Stomach smooth muscle (tissue), 2 donors: ENCODE measurements around the gene MGAT4A.
"Not testable (repeated sequence)": the region's sequence is repeated elsewhere in the genome, so short reads cannot be mapped to it uniquely, and the experiment has no call there.

Source experiments
- H3K27ac ChIP-seq: one replicate; pipeline ENCODE4 v1.7.0; 2013; ENCODE audit warnings: mild to moderate bottlenecking, low read length, inconsistent platforms
- H3K27me3 ChIP-seq, 2 donors: one replicate each; pipeline ENCODE4 v1.7.0; 2013; ENCODE audit warnings: low read length in 2 of 2; ENCODE audit not compliant: insufficient read depth in 2 of 2, control insufficient read depth in 1 of 2
- H3K36me3 ChIP-seq, 2 donors: one replicate each; pipeline ENCODE4 v1.7.0; 2013; ENCODE audit warnings: low read length in 2 of 2; ENCODE audit not compliant: control insufficient read depth in 2 of 2, insufficient read depth in 2 of 2
- H3K4me1 ChIP-seq: one replicate; pipeline ENCODE4 v1.7.0; 2013; ENCODE audit warnings: low read length; ENCODE audit not compliant: control insufficient read depth, insufficient read depth
- H3K4me3 ChIP-seq, 2 donors: one replicate each; pipeline ENCODE4 v1.7.0; 2013; ENCODE audit warnings: low read length in 2 of 2
- H3K9ac ChIP-seq, 2 donors: one replicate each; pipeline ENCODE4 v1.7.0; 2013; ENCODE audit warnings: low read length in 2 of 2, mild to moderate bottlenecking in 1 of 2
- H3K9me3 ChIP-seq, 2 donors: one replicate each; pipeline ENCODE4 v1.7.0; 2013; ENCODE audit warnings: low read length in 2 of 2; ENCODE audit not compliant: control insufficient read depth in 2 of 2
- donor health status: healthy.
- donor health status: Pancreatic carcinoma.

MGAT4A gene

DNA sequence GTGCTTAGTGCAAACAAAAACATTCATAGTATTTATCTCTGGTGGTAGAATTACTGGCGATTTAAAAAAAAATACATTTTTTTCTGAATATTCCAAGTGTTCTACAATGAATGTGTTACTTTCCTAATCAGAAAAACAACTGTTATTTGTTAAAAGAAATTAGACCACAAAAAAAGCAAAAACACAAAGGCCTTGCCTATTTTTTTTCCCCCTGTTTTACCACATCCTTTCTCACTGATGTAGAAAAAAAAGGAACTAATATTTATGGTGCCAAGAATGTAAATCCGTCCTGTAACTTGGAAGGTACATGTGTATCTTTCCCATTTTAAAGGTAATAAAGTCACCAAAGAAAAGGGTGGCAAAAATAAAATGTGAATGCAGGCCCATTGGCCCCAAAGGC is 28.4 kb upstream of the MGAT4A start:
- no peak overlapping the region for H3K27ac ChIP-seq
- no peak overlapping the region for H3K9ac ChIP-seq
- H3K4me3 ChIP-seq, result no peak overlapping the region
- H3K36me3 ChIP-seq, result no peaks in the 10 kb centered on the region
- H3K4me1 ChIP-seq, result peaks cover 5% of the 10 kb centered on the region
- H3K27me3 ChIP-seq, result no peaks in the 10 kb centered on the region
- H3K9me3 ChIP-seq, result no peaks in the 10 kb centered on the region

DNA sequence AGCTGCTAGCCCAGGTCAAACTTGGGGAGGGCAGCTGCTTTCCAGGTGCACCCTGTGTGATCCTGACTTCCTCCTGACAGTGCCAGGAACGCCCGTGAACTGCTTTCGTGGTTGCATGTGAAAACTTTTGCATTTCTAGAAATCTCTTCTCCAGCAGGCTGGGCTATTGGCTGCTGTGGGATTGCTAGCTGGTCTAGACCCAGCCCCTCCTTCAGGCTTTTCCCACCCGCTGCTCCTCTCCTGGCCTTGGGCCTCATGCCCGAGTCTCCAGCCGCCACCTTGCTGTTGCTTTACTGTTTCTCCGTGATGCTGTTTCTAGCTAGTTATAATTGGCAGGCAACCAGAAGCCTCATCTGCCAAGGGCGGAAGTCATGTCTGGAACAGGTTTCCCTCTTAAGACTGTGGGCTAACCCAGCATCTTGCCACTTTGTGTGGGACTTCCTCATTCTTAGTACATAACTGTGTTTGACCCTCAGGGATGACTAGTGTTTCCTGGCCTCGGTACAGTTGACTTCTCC is 27.0 kb upstream of the MGAT4A start:
- H3K4me3 ChIP-seq, result peak overlapping the region in 1 of 2 donors; percentile 48
- H3K27ac ChIP-seq, result no peak overlapping the region
- H3K9me3 ChIP-seq, result no peaks in the 10 kb centered on the region
- H3K9ac ChIP-seq, result no peak overlapping the region
- no peaks in the 10 kb centered on the region for H3K27me3 ChIP-seq
- H3K36me3 ChIP-seq, result no peaks in the 10 kb centered on the region
- H3K4me1 ChIP-seq, result peaks cover 5% of the 10 kb centered on the region

DNA sequence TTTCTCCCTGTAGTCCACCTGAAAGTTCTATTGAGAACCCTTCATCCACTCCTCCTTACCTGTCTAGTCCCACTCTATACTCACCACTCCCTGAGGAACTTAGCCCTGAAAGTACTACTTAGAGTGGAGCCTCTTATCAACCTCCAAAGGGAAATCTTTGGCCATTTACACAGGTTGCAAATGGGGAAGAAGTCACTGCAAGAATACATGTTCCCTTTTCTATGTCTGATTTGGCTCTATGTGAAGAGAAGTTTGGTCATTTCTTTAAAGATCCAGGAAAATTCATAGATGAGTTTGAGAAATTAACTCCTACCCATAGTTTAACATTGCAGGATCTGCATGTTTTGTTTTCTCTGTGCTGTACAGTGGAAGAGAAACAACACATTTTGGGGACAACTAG is 22.9 kb upstream of the MGAT4A start:
- no peak overlapping the region for H3K9ac ChIP-seq
- no peaks in the 10 kb centered on the region for H3K27me3 ChIP-seq
- H3K4me1 ChIP-seq, result peaks cover 5% of the 10 kb centered on the region
- no peaks in the 10 kb centered on the region for H3K36me3 ChIP-seq
- H3K4me3 ChIP-seq, result no peak overlapping the region
- H3K9me3 ChIP-seq, result no peaks in the 10 kb centered on the region
- H3K27ac ChIP-seq, result no peak overlapping the region

DNA sequence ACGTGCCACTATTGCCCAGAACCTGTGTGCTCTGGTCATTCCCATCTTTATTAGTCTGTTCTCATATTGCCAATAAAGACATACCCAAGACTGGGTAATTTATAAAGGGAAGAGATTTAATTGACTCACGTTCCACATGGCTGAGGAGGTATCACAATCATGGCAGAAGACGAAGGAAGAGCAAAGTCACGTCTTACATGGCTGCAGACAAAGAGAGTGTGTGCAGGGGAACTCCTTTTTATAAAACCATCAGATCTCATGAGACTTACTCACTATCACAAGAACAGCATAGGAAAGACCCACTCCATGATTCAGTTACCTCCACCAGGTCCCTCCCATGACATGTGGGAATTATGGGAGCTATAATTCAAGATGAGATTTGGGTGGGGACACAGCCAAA is 21.8 kb upstream of the MGAT4A start:
- H3K27me3 ChIP-seq, H3K36me3 ChIP-seq, H3K4me3 ChIP-seq, H3K9me3 ChIP-seq, H3K4me1 ChIP-seq, H3K9ac ChIP-seq, H3K27ac ChIP-seq: not testable (repeated sequence)

DNA sequence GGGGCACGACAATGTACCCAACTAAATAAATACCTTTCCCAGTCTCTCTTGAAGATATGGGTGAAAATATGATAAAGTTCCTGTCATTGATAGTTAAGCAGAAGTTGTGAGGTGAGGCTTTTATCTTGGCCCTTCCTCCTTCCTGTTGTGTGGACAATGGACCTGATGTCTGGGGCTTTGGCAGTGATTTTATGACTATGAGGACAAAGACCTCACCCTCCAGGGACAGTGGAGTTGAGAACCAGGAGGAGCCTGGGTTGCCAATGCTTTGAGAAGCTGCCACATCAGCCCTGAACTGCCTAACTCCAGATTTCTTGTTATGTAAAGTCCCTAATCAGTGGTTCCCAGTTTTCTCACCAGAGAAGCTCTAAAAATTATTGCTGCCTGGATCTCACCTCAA is 20.8 kb upstream of the MGAT4A start:
- Histone ChIP-seq H3K4me3 (no peak overlapping the region), H3K9ac (no peak overlapping the region), H3K27ac (no peak overlapping the region), H3K9me3 (no peaks in the 10 kb centered on the region), H3K36me3 (no peaks in the 10 kb centered on the region), H3K4me1 (no peaks in the 10 kb centered on the region), H3K27me3 (no peaks in the 10 kb centered on the region)

DNA sequence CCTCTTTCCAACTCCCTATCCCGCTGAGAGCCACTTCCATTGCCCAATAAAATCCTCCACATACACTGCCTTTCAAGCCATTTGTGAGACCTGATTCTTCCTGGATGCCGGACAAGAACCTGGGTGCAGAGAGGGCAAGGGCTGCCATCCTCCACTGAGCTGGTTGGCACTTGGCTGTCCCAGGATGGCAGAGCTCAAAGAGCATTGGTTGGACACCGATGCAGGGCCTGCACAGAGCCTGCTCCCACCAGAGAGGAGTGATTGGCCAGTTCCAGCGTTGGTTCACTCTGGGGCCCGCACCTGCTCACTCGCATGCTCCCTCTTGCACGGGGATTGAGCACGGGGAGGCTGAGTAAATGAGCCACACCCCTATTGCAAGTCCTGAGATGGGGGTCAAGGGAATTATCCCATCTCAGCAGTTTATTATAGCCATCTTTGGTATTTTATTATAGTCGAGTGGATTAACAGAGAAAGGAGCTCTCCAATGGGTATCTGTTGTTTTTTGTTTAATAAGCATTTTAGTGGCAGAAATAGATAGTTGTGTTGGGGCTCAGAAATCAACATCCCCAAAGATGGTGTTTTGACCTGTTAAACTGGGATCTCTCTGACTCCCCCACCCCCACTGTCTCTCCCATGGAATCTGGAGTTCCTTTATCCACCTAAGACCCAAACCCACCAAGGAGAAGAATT is 19.8 kb upstream of the MGAT4A start:
- no peaks in the 10 kb centered on the region for H3K9me3 ChIP-seq
- H3K27ac ChIP-seq, result no peak overlapping the region
- no peaks in the 10 kb centered on the region for H3K4me1 ChIP-seq
- no peaks in the 10 kb centered on the region for H3K27me3 ChIP-seq
- no peak overlapping the region for H3K9ac ChIP-seq
- H3K4me3 ChIP-seq, result no peak overlapping the region
- H3K36me3 ChIP-seq, result no peaks in the 10 kb centered on the region

DNA sequence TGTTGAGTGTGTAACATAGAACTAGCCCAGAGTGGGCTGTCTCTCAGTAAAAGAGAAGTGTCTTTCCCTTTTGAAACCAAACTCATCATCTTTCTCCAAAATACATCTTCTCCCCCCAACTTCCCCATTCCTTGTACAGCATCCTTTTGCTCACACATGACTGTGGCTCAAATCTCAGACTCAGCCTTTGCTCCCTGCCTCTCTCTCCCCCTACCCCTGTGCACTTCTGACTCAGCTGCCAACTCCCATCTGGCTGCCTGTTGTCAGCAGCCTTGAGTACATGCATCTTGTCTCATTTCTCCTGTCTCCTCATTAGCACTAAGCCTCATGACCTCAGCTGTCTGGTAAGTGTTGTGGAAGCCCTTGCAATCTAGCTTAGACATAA is 18.1 kb upstream of the MGAT4A start:
- Histone ChIP-seq H3K4me1 (no peaks in the 10 kb centered on the region), H3K27me3 (no peaks in the 10 kb centered on the region), H3K36me3 (no peaks in the 10 kb centered on the region), H3K27ac (no peak overlapping the region), H3K9ac (no peak overlapping the region), H3K4me3 (no peak overlapping the region), H3K9me3 (no peaks in the 10 kb centered on the region)

DNA sequence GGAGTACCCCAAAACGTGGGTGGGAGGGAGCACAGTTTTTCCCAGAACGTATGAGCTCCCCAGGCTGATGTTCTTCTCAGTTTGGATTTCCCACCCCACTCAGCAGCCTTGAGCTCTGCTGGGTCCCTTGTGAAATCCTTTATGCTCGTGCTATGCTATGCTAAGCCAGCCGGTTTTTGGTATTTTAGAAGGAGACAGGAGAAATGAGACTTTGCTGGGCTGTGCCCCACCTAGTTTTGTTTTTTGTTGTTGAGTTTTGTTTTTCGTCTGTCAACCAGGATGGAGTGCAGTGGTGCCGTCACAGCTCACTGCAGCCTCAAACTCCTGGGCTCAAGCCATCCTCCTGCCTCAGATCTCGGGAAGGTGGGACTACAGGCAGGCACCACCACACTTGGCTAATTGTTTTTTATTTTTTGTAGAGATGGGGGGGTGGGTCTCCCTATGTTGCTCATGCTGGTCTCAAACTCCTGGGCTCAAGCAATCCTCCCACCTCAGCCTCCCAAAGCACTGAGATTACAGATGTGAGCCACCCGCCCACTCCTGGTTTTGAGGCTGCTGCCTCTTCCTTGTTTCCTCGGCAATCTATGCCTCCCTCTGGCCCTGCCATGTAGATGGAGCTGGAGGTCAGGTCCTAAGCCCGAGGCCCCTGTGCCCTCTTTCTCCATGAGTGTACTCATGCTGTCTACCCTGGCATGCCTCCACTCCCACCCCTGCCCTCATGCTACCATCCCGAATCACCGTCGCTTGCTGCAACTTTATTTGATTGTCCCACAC is 17.5 kb upstream of the MGAT4A start:
- Histone ChIP-seq H3K4me1 (no peaks in the 10 kb centered on the region), H3K9me3 (no peaks in the 10 kb centered on the region), H3K4me3 (no peak overlapping the region), H3K27ac (no peak overlapping the region), H3K36me3 (no peaks in the 10 kb centered on the region), H3K9ac (no peak overlapping the region), H3K27me3 (no peaks in the 10 kb centered on the region)

DNA sequence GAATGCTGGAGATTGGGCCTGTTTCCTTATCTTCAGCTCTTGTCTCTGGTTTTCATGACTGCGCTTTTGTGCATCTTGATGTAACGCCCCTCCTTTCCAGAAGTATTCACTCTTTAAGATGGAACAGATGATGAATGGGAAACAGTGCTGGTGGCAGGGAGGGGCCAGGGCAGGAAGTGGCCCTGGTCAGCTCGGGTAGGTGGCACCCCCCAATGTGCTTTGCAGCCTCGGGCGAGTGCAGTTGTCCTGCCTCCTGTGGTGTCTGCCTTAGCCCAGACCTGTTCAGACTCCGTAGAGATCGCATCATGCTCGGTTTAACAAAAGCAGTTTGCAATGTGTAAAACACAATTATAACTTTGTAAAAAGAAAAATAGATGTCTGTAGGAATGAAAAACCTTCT is 17.0 kb upstream of the MGAT4A start:
- Histone ChIP-seq H3K9me3 (no peaks in the 10 kb centered on the region), H3K36me3 (no peaks in the 10 kb centered on the region), H3K27ac (no peak overlapping the region), H3K9ac (no peak overlapping the region), H3K4me3 (no peak overlapping the region), H3K27me3 (no peaks in the 10 kb centered on the region), H3K4me1 (no peaks in the 10 kb centered on the region)

DNA sequence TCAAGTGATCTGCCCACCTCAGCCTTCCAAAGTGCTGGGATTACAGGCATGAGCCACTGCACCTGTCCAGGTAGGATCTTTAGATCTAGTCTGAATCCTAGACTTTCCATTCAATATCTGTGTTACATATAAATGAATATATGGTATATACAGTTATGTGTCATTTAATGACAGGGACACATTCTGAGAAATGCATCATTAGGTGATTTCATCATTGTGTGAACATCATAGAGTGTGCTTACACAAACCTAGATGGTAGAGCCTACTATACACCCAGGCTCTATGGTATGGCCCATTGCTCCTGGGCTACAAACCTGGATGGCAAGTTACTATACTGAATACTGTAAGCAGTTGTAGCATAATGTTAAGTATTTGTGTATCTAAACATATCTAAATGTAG is 15.5 kb upstream of the MGAT4A start:
- Histone ChIP-seq H3K36me3 (no peaks in the 10 kb centered on the region), H3K27ac (no peak overlapping the region), H3K9ac (no peak overlapping the region), H3K4me3 (no peak overlapping the region), H3K4me1 (no peaks in the 10 kb centered on the region), H3K9me3 (no peaks in the 10 kb centered on the region), H3K27me3 (no peaks in the 10 kb centered on the region)

DNA sequence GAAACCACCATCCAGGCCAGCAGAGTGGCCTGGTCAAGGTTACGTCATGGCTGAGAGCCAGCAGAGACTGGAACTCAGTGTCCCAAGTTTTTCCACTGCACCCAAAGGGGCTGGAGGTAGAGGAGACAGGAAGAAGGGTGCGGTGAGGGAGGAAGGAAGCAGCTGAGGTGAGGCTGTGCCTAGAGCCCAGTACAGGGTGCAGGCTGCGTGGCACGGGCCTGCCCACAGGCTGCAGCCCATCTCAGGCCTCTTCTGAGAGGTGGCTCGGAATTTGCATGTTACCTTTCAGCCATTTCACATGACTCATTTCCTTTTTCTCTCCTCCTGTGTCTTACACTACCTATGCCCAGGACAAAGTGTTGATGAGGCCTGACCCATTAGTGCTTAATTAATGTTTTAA is 13.7 kb upstream of the MGAT4A start:
- Histone ChIP-seq H3K9ac (no peak overlapping the region), H3K27me3 (no peaks in the 10 kb centered on the region), H3K9me3 (no peaks in the 10 kb centered on the region), H3K4me3 (no peak overlapping the region), H3K36me3 (no peaks in the 10 kb centered on the region), H3K4me1 (no peaks in the 10 kb centered on the region), H3K27ac (no peak overlapping the region)
